Measurements from ENCODE around the gene B4GALT1. TPM values are rescaled to one million over a fixed set of nuclear protein-coding genes. Genes with fewer than 3 reads are reported as not detected.
A peak's percentile ranks its signal among the peaks of the same experiment; 100 is the strongest.

Gene B4GALT1
- total and polyA plus RNA-seq, 12 donors: 14.8 to 117 (median 42.6) TPM

GRCh38 chr9:33136721-33137670, 30.1 kb downstream of the B4GALT1 start:
- H3K4me1 ChIP-seq: peaks cover 62 to 99% (median 93%) of the 10 kb centered on the region in 9 donors
- intact Hi-C loops (cut with DNase I): no loop called here
- H3K36me3 ChIP-seq: peaks cover 0 to 33% (median 13%) of the 10 kb centered on the region in 9 donors
- TF ChIP-seq CTCF (IDR thresholded peaks at IDR 0.05): no peak
- no peaks in the 10 kb centered on the region for H3K27me3 ChIP-seq
- DNase-seq (no peak), ATAC-seq (no peak)
- no peak overlapping the region for H3K4me3 ChIP-seq
- peak overlapping the region in 9 of 10 donors; percentile 11 to 86 (median 49) for H3K27ac ChIP-seq
- 47 to 65% methylated on average over 10 of the region's 10 CpGs for WGBS, 2 donors
- no peaks in the 10 kb centered on the region for H3K9me3 ChIP-seq

GRCh38 chr9:33135470-33135958, 31.6 kb downstream of the B4GALT1 start:
- WGBS, 2 donors: 33 to 39% methylated on average over 8 of the region's 8 CpGs
- peak in 7 of 8 donors; percentile 14 to 58 (median 47) for ATAC-seq
- Histone ChIP-seq H3K4me3 (peak overlapping the region in 1 of 10 donors; percentile 11), H3K9me3 (no peaks in the 10 kb centered on the region), H3K27me3 (no peaks in the 10 kb centered on the region), H3K27ac (peak overlapping the region in 9 of 10 donors; percentile 48 to 86 (median 66)), H3K36me3 (peaks cover 0 to 47% (median 17%) of the 10 kb centered on the region in 9 donors), H3K4me1 (peaks cover 50 to 99% (median 93%) of the 10 kb centered on the region in 9 donors)
- peak in 1 of 2 donors; percentile 72 for DNase-seq
- TF ChIP-seq CTCF (IDR thresholded peaks at IDR 0.05): no peak
- intact Hi-C loops (cut with DNase I): no loop called here

- Histone ChIP-seq H3K27me3 (no peaks in the 10 kb centered on the region), H3K9me3 (no peaks in the 10 kb centered on the region), H3K27ac (peak overlapping the region in 9 of 10 donors; percentile 48 to 86 (median 66)), H3K4me3 (peak overlapping the region in 1 of 10 donors; percentile 11), H3K36me3 (peaks cover 0 to 51% (median 19%) of the 10 kb centered on the region in 9 donors), H3K4me1 (peaks cover 48 to 99% (median 93%) of the 10 kb centered on the region in 9 donors)
- no peak for DNase-seq
- no peak for TF ChIP-seq CTCF (IDR thresholded peaks at IDR 0.05)
- no peak for ATAC-seq
- 84 to 90% methylated on average over 8 of the region's 8 CpGs for WGBS, 2 donors
- intact Hi-C loops (cut with DNase I): no loop called here
Measured at GRCh38 chr9:33135031-33135461, 32.1 kb downstream of the B4GALT1 start.

- intact Hi-C loops (cut with DNase I): loop anchor here in 2 of 10 donors (5.0 kb wide), 1 partner anchor 34 kb away; the partner anchor contains the start of gene B4GALT1 (in 2 of the 2)
- Histone ChIP-seq H3K4me1 (peaks cover 38 to 99% (median 93%) of the 10 kb centered on the region in 9 donors), H3K27me3 (no peaks in the 10 kb centered on the region), H3K36me3 (peaks cover 0 to 70% (median 25%) of the 10 kb centered on the region in 9 donors), H3K4me3 (no peak overlapping the region), H3K27ac (peak overlapping the region in 3 of 10 donors; percentile 69 to 78 (median 73)), H3K9me3 (no peaks in the 10 kb centered on the region)
- DNase-seq (no peak), ATAC-seq (no peak)
- no peak for TF ChIP-seq CTCF (IDR thresholded peaks at IDR 0.05)
- 83 to 87% methylated on average over 7 of the region's 7 CpGs for WGBS, 2 donors
Measured at GRCh38 chr9:33133186-33133585, 34.0 kb downstream of the B4GALT1 start.

Measured in heart right ventricle (tissue), 16 donors.